AG04450 (cell line): Measurements from ENCODE around the gene SMIM35. TPM values are rescaled to one million over a fixed set of nuclear protein-coding genes. Genes with fewer than 3 reads are reported as not detected.

Source experiments
- CTCF ChIA-PET: fragments of 300-600, 350-600 bp; formaldehyde crosslinking; extraction: SDS; loops from one replicate; lab custom pipeline; 2022; ENCODE audit warnings: antibody characterized with exemption, inconsistent platforms; lab: Charles Lee
- POLR2A ChIA-PET: fragments of 350-600 bp; formaldehyde crosslinking; extraction: SDS; loops from one replicate; lab custom pipeline; 2021; ENCODE audit warnings: antibody characterized with exemption, inconsistent platforms; lab: Yijun Ruan, JAX
- DNase-seq: peaks from one replicate; pipeline ENCODE4 v3.0.0-alpha.2; 2011; ENCODE audit warnings: low read depth, low spot score
- H3K27ac ChIP-seq: one replicate; pipeline ENCODE4 v1.5.1; 2012; ENCODE audit warnings: low read depth, low read length, control low read depth
- H3K27me3 ChIP-seq: one replicate; pipeline ENCODE4 v1.6.0; 2012; ENCODE audit warnings: low read length; ENCODE audit not compliant: control insufficient read depth, insufficient read depth
- H3K4me3 ChIP-seq: 2 replicates; pipeline ENCODE4 v1.5.1; 2011; ENCODE audit warnings: mild to moderate bottlenecking, low read depth, low read length, control low read depth
- H3K9me3 ChIP-seq: 2 replicates; pipeline ENCODE4 v1.5.1; 2012; ENCODE audit warnings: low read length; ENCODE audit not compliant: control insufficient read depth, insufficient read depth
- CTCF ChIP-seq: IDR thresholded peaks from 2 replicates; pipeline ENCODE4 v1.5.1; 2011; ENCODE audit warnings: low read depth, low read length, control low read depth, inconsistent platforms
- polyA plus RNA-seq: library from polyadenylated mRNA; depleted of rRNA; stranded (reverse); fragments of >200 nt; gene quantifications from 2 replicates; pipeline ENCODE4 v1.2.3, GENCODE V29; 2011

The SMIM35 gene
- polyA plus RNA-seq, 1 experiment = not detected

DNA sequence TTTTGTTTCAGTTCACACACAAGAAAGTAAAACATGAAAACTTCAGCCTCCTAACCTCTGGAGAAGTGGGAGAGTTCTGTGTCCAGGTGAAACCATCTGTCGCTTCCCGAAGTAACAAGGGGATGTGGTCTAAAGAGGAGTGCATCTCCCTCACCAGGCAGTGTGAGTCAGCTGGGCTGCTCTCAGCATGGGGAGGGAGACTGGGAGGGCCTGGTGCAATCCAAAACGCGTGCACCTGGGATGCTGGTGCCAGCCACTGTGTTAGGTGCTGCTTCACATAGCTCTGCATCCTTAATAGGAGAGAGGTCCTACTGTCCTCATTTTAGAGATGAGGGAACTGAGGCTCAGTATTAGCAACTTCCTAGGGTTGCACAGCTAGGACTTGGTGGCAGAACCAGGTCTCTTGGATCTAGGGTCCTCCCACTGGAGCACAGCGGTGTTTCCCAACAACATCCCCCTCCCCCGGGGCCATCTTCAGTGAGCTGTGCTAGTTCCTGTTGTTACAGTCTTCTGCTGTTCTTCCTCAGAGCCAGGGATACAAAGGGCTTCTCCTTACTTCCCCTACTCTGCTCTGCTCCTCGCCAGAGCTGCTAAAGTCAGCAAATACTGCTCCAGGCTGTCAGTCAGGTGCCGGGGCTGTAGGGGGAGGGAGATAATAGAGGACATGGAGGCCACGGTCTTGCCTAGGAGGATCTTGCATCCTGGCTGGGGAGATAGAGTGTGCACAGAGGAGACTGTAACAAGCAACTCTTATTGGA, 92.6 kb downstream of the SMIM35 start:
- no peak for TF ChIP-seq CTCF
- Histone ChIP-seq H3K9me3 (no peaks in the 10 kb centered on the region), H3K27me3 (no peaks in the 10 kb centered on the region), H3K27ac (no peak overlapping the region), H3K4me3 (no peak overlapping the region)
- DNase-seq = no peak
- ChIA-PET CTCF (no interaction called here), POLR2A (no interaction called here)

GRCh38 chr11:117992620-117993019, 94.1 kb downstream of the SMIM35 start:
- peaks cover 4% of the 10 kb centered on the region for H3K27me3 ChIP-seq
- ChIA-PET CTCF (no interaction called here), POLR2A (no interaction called here)
- no peaks in the 10 kb centered on the region for H3K9me3 ChIP-seq
- DNase-seq = no peak
- H3K27ac ChIP-seq = no peak overlapping the region
- no peak for TF ChIP-seq CTCF
- no peak overlapping the region for H3K4me3 ChIP-seq

GRCh38 chr11:117992136-117992535, 94.6 kb downstream of the SMIM35 start:
- ChIA-PET POLR2A (no interaction called here), CTCF (no interaction called here)
- DNase-seq = no peak
- Histone ChIP-seq H3K9me3 (no peaks in the 10 kb centered on the region), H3K4me3 (no peak overlapping the region), H3K27me3 (peaks cover 9% of the 10 kb centered on the region), H3K27ac (no peak overlapping the region)
- no peak for TF ChIP-seq CTCF

DNA sequence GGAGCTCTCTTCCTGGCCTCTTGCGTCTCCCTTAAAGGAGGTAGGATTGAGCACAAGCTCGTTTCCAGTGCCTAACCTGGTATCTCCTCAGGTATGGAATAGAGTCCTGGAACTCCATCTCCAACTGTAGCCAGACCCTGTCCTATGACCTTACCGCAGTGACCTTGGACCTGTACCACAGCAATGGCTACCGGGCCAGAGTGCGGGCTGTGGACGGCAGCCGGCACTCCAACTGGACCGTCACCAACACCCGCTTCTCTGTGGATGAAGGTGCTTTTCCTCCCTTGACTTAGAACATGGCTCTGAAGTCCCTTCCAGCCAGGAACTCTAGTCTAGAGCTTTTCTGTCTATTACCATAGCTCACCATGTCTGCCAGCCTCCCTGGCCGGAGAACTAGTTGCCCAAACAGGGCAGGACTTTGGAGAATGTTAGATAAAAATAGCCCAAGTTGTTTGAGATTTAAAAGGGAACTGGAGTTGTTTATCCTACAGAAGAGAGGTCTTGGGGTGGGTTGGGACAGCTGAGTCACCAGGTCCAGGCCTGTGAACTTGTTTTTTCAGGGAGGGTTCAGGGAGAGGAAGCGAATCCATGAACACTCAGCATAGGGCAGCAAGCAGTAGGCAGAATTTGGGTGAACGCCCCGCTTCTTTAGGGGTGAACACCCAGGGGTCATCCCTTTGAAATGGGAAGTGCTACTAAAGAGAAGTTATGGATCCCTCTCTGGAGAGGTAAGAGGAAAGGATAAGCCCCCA, 97.2 kb downstream of the SMIM35 start:
- Histone ChIP-seq H3K27me3 (peaks cover 21% of the 10 kb centered on the region), H3K27ac (no peak overlapping the region), H3K4me3 (no peak overlapping the region), H3K9me3 (no peaks in the 10 kb centered on the region; the same call in 1 of the 2 replicates)
- no peak for TF ChIP-seq CTCF
- DNase-seq = no peak
- POLR2A ChIA-PET = no interaction called here
- CTCF ChIA-PET = interaction anchor here (0.7 kb wide), 1 partner anchor 576 kb away, joined by 3 read pairs; no protein-coding TSS in a partner anchor

DNA sequence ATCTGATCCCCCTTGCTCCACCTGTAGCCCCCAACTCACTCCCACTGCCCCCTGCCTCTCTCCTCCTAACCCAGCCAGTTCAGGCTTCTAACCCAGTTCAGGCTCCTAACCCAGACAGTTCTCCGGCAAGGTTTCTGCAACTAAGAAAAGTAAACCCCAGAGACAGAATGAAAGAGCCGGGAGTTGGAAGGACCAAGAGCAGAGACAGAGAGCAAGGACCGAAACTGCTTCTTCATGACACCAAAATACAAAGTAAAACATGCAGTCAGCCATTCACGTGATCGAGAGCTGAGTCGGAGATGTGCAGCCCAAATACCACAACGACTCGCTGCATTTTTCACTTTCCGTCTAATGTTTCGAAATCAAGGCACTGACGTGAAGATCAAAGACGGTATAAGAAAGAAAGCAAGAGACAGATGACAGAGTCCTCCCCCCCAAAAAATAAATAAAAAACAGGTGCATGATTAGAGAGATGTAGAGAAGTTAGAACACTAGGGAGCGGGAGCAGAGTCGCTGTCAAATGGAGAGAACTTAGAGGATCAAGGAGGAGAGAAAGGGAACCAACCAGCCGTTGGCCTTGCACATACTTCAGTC, 99.7 kb downstream of the SMIM35 start:
- ChIA-PET POLR2A (no interaction called here), CTCF (no interaction called here)
- no peak for DNase-seq
- H3K27me3 ChIP-seq = peaks cover 21% of the 10 kb centered on the region
- H3K27ac ChIP-seq = no peak overlapping the region
- TF ChIP-seq CTCF = no peak
- H3K9me3 ChIP-seq = no peaks in the 10 kb centered on the region; the same call in 1 of the 2 replicates
- no peak overlapping the region for H3K4me3 ChIP-seq
